ENCODE measurements around the gene ITPR1.

DNA sequence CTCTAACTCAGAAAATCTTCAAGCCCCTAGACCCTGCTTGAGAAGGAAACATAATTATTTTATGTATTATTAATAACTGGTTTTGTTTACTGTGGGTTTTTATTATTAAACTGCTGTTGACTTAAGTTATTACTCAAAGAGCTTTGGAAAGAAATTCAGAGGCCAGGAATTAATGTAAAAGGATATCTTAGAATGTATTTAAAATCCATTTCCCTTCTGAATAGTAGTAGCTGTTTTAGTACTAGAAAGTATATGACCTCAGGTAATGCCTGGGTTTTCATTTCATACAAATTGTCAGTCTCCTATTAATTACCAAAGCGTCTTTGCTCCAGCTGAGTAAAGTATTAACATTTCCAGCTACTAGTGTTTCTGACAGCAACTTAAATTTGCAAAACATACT is 223.1 kb downstream of the ITPR1 start:
- TF ChIP-seq, protein P1, sequence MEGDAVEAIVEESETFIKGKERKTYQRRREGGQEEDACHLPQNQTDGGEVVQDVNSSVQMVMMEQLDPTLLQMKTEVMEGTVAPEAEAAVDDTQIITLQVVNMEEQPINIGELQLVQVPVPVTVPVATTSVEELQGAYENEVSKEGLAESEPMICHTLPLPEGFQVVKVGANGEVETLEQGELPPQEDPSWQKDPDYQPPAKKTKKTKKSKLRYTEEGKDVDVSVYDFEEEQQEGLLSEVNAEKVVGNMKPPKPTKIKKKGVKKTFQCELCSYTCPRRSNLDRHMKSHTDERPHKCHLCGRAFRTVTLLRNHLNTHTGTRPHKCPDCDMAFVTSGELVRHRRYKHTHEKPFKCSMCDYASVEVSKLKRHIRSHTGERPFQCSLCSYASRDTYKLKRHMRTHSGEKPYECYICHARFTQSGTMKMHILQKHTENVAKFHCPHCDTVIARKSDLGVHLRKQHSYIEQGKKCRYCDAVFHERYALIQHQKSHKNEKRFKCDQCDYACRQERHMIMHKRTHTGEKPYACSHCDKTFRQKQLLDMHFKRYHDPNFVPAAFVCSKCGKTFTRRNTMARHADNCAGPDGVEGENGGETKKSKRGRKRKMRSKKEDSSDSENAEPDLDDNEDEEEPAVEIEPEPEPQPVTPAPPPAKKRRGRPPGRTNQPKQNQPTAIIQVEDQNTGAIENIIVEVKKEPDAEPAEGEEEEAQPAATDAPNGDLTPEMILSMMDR (conservative IDR thresholded peaks at IDR 0.05; ENCODE audit: low read depth, low read length): no peak
- TF ChIP-seq EZH2phosphoT487 (IDR thresholded peaks at IDR 0.05; ENCODE audit: borderline replicate concordance, low read length) (no peak), EZH2 (IDR thresholded peaks at IDR 0.05; ENCODE audit: low read length, unreplicated experiment) (no peak)
